Mammary microvascular endothelial cell (primary cell): ENCODE data around the gene ZNF324. TPM values are rescaled to one million over a fixed set of nuclear protein-coding genes. Genes with fewer than 3 reads are reported as not detected.

Experiments used
- total RNA-seq: library from RNA; depleted of rRNA; stranded (reverse); fragments of >200 nt; gene quantifications from 2 replicates; pipeline ENCODE4 v1.2.3, GENCODE V29; 2015

Gene ZNF324
- total RNA-seq, result 7.2 and 7.5 TPM in 2 replicates

GRCh38 chr19:58466760-58467589 is at the start of gene ZNF324:
TSS of gene ZNF324 (plus strand) at chr19:58467080. CDS start at chr19:58469186, 2,106 bp downstream.

GRCh38 chr19:58439576-58440554 is 27.0 kb upstream of the ZNF324 start, which contains the start of gene ZNF132:
TSS of gene ZNF132 (minus strand) at chr19:58440153. CDS start at chr19:58439821, 332 bp downstream.

GRCh38 chr19:58451358-58452101 is 15.3 kb upstream of the ZNF324 start, which contains the start of gene ZNF324B:
TSS of gene ZNF324B (plus strand) at chr19:58451622. CDS start at chr19:58453702, 2,080 bp downstream.

GRCh38 chr19:58475714-58476497 is 9.0 kb downstream of the ZNF324 start, which contains the start of gene ZNF446:
TSS of gene ZNF446 (plus strand) at chr19:58476352. CDS start at chr19:58477219, 867 bp downstream.

GRCh38 chr19:58511353-58512208 is 44.7 kb downstream of the ZNF324 start, which contains the start of gene SLC27A5:
TSS of gene SLC27A5 (minus strand) at chr19:58511992. CDS start at chr19:58511955, 37 bp downstream.

GRCh38 chr19:58519355-58520256 is 52.7 kb downstream of the ZNF324 start, which contains the start of gene ZBTB45:
TSS of gene ZBTB45 (minus strand) at chr19:58519810. CDS start at chr19:58517673, 2,137 bp downstream.

Other genes with a start within 250 kb of the ZNF324 start
- gene ZNF544, start 238.2 kb upstream of the ZNF324 start, total RNA-seq, result 36.4 and 53.5 TPM in 2 replicates
- gene ZNF8, start 188.1 kb upstream of the ZNF324 start, total RNA-seq, result 3.1 and 3.5 TPM in 2 replicates
- gene ERVK3-1, start 161.7 kb upstream of the ZNF324 start, total RNA-seq, result 36.0 and 38.8 TPM in 2 replicates
- gene ZSCAN22, start 140.1 kb upstream of the ZNF324 start, total RNA-seq, result 1.6 and 1.9 TPM in 2 replicates
- gene A1BG, start 113.6 kb upstream of the ZNF324 start, total RNA-seq, result 3.8 and 6.2 TPM in 2 replicates
- gene ZNF497, start 104.3 kb upstream of the ZNF324 start, total RNA-seq, result under 0.01 and 0.59 TPM in 2 replicates
- 1.5 and 2.1 TPM in 2 replicates for gene ZNF837, start 86.0 kb upstream of the ZNF324 start, total RNA-seq
- 2,246 and 2,634 TPM in 2 replicates for gene RPS5, start 79.8 kb upstream of the ZNF324 start, total RNA-seq
- not detected in 2 replicates for gene RNF225, start 71.4 kb upstream of the ZNF324 start, total RNA-seq
- gene ZNF584, start 58.4 kb upstream of the ZNF324 start, total RNA-seq, result 6.9 and 8.0 TPM in 2 replicates
- 2.5 and 3.2 TPM in 2 replicates for gene ZNF132, start 26.9 kb upstream of the ZNF324 start, total RNA-seq
- gene ZNF324B, start 15.5 kb upstream of the ZNF324 start, total RNA-seq, result 5.0 and 5.3 TPM in 2 replicates
- 5.6 and 7.7 TPM in 2 replicates for gene ZNF446, start 9.3 kb downstream of the ZNF324 start, total RNA-seq
- gene SLC27A5, start 44.9 kb downstream of the ZNF324 start, total RNA-seq, result 4.7 and 7.9 TPM in 2 replicates
- 7.8 and 12.6 TPM in 2 replicates for gene ZBTB45, start 52.7 kb downstream of the ZNF324 start, total RNA-seq
- 333 and 348 TPM in 2 replicates for gene TRIM28, start 77.0 kb downstream of the ZNF324 start, total RNA-seq
- gene CHMP2A, start 88.0 kb downstream of the ZNF324 start, total RNA-seq, result 96.3 and 134 TPM in 2 replicates
- gene UBE2M, start 91.5 kb downstream of the ZNF324 start, total RNA-seq, result 37.2 and 43.6 TPM in 2 replicates
- gene MZF1, start 106.3 kb downstream of the ZNF324 start, total RNA-seq, result 4.1 and 4.4 TPM in 2 replicates